COR-L47 (cell line): Measurements from ENCODE around the gene TMSB4Y.
A peak's percentile ranks its signal among the peaks of the same experiment; 100 is the strongest.

Experiments used
- DNase-seq: peaks from one replicate; lab custom pipeline; 2025; lab: John Stamatoyannopoulos, UW

TMSB4Y gene

DNA sequence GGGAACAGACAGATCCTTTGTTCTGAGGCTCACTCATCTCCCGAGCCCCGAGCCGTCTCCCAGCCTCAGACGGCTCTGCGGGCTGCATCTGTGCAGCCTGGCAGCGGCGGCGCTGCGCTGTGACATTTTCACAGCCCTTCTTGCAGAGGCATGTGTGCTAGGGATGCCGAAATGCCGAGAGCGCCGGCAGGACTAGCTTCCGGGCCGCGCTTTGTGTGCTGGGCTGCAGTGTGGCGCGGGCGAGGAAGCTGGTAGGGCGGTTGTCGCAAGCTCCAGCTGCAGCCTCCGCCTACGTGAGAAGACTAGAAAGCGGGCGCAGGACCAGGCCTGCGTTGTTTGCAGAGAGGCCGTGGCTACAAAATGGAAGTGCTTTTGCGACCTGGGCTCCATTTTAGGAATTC, at the start of gene TMSB4Y:
TMSB4Y (plus strand) TSS at position 332 of the 401 bp plus-strand sequence.
- peak; percentile 72 for DNase-seq

DNA sequence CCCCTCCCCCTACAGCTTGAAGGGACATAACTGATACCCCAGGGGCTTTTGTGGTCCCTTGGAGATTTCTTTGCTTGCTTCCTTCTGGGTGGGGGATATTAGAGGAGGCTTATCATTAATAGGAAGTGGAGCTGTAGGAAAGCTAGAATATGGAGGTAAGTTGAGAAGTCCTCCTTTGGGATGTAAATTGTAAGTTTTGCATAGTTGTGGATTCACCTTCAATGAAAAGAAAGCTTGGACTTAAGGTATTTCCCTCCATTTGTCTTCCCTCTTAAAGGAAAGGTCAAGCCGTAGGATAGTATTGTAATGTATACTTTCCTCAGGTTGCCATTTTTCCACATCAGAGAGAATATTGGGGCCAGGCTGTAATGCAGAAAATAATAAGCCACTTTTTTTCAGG, 39.5 kb upstream of the TMSB4Y start:
- DNase-seq: no peak

DNA sequence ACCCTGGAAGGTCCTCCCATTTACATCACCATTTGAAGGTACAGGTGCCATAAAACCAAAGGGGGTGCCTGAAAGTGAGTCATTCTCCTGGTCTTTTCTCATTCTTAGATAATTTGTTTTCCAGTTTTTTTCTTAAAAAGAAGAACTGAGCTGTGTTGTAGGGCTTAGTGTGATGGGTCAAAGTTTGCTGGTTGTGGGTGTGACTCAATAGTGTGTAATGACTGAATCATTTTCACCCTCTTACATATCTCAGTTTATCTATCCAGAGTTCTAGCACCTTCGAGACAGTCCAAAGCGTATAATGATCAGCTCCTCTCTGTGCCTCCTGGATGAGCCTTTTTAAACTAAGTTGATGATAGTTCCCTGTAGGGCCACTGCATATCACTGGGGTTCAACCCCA, 32.6 kb upstream of the TMSB4Y start:
- DNase-seq: no peak

DNA sequence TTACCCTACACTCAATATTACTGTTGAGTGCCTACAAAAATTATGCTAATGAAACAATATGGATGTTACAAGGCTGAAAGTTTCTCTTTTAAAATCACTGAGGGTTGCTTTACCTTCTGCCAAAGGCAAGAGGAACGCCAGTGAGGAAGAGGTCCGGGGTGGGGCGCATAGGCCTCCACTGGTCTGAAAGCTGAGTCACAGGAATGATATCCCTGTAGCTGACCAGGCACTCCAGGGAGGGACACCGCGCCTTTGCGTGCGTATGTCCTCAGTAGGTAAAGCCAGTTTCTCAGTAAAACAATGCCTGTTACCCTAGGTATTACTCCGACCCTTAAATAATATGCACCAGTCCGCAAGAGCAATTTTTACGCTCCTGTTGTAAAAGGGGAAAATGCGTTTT, 1.4 kb upstream of the TMSB4Y start:
- no peak for DNase-seq

DNA sequence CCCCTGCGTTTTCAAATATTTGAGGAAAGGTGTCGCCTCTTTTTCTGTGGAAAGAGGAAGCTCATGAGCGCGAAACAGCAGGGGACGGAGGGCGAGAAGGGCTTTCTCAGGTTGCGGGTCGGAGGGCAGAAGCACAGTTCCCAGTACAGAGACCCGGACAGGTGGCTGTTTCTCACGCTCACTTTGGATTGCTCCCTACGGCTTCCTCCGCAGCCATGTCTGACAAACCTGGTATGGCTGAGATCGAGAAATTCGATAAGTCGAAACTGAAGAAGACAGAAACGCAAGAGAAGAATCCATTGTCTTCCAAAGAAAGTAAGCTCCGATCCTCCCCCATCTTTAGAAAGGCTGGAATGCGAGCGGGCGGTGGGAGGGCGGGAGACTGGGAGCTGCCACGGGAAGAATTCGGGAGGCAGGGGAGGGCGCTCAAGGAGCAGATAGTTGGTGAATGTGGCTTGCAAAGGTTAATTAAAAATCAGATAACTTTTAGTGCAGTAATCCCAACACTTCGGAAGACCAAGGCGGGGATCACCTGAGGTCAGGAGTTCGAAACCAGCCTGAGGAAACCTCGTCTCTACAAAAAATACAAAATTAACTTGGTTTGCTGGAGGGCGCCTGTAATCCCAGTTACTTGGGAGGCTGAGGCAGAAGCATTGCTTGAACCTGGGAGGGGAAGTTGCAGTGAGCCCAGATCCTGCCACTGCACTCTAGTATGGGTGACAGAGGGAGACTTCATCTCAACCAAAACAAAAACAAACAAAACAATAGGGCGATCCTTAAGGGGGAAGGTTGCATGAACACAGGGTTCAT, 627 bp downstream of the TMSB4Y start:
- DNase-seq: peak; percentile 0

DNA sequence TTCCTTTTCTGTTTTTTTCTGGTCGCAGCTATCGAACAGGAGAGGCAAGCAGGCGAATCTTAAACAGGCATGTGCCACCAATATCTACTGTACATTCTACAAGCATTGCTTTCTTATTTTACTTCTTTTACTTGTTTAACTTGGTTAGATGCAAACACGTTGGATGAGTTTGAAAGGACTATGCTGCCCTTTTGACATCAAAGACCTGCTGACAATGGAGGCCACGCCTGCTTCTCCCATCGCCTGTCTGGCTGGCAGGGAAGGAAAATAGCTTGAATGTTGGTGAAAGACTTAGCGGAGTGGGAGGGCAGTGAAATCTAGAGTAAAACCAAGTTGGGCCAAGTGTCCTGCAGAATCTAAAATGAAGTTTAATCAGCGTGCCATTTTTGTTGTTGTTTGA, 1.5 kb downstream of the TMSB4Y start:
- DNase-seq: peak; percentile 0

DNA sequence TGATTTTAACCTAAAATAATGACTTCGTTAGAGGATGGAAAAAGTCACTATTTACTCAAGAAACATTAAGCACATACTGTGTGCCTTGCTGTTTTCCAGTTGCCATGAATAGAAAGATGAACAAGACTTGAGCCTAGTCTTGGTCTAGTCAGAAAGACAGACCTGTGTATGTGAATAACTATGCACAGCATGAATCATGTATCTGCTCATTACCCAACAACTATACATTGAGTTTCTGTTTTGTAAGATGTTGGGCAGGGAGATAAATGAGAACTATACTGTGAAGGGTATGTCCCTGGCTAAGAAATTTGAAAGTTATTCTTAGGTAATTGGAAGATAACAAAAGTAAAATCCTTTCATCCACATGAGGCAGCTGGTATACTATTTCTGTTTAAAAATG, 4.3 kb downstream of the TMSB4Y start:
- no peak for DNase-seq

DNA sequence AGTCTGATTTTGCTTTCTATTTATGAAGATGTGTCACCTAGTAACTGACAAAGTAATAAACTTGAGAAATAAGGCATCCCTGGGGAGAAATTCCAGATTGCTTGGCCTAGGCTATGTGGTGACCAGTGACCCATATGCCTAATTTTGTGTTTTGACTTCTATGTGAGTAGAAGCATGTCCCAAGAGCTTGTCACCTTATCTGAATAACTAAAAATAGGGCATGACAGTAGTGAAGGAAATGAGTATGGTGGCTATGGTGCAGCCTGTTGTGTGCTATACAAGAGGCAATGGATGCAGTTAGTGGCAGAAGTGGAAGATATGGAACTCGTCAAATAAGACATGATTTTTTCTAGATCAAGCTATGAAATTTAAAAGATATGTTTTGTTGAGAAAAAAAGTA, 15.3 kb downstream of the TMSB4Y start:
- DNase-seq: no peak

DNA sequence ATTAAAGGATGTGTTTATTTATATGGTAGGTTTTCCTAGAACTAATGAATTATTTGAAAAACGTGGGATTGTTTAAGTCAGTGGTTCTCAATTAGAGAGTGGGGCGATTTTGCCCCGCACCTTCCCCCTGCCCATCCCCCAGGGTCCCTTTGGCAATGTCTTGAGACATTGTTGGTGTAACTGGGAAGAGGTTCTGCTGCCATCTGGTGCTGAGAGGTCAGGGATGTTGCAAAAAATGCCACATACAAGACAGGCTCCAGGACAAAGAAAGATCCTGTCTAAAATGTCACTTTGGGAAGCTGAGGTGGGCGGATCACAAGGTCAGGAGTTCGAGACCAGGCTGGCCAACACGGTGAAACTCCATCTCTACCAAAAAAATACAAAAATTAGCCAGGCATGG, 25.8 kb downstream of the TMSB4Y start:
- DNase-seq: no peak

DNA sequence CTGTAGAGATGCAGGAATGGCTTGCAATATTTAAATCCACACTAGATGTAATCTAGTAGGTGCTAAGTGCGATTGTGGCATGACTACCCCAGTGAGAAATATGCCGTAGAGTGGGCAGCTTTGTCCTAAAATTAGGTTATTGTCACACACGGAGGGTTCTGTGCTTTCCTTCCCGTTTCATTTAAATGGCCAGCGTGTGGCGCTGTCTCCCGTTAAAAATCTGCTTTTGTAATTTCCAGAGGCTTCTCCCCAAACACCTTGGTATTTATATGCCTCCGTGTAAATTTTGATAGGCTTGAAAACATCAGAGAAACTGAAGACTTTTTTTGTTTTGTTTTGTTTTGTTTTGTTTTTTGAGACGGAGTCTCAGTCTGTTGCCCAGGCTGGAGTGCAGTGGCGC, 34.9 kb downstream of the TMSB4Y start:
- DNase-seq: peak; percentile 0

DNA sequence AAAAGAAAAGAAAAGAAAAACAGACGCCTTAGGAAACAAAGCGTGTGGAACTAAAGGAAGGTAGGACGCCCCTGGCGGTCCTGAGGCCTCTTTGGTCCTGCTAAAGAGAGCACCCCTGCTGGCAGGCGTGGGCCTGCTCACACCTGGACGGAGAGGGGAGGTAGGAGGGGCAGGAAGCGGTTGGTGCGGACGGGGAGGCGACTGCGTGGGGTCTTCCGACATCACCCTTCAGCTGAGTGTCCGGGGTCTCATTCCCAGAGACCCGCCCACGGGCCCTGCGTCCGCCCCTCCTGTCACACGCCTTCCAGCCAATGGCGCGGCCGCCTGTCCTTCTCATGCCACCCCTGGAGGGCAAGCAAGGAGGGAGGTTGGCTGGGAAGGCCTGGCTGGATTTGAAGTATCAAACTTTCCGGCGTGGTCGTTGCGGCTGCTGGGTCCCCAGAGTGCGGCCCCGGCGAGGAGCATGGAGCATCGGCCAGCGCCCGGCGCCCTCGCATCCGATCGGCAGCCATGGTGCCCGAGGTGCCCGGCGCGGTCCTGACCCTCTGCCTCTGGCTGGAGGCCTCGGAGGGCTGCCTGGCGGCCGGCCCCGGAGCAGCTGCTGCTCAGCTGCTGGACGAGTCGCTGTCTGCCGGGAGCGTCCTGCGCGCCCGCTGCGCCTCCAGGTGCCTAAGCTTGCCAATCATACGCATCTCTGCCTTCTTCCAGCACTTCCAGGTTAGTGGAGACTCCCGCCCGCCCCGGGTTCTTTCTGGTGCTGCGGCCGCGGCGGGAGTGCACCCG, 47.8 kb downstream of the TMSB4Y start:
- peak; percentile 21 for DNase-seq

DNA sequence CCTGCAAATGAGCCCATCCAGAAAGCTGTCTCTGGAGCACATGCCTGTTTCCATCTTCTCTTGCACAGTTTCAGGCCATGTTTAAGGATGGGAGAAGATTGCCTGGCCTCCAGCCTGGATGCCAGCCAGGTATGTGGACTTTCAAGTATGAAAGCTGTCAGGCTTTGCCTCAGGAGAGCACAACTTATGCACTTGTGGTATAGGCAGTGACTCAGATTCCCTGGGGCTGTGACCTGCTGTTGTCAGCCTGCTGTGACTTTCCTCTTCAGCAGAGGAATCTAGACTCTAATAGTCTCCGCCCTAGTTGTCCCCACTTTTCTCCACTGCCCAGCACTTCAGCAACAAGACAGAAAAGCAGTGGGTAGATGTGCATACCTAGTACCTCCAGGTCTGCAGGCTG, 51.0 kb downstream of the TMSB4Y start:
- no peak for DNase-seq
